ENCODE data around the gene LGALS9B.
"Not testable (repeated sequence)": the region's sequence is repeated elsewhere in the genome, so short reads cannot be mapped to it uniquely, and the experiment has no call there.

LGALS9B gene

GRCh38 chr17:20422826-20423225, 44.5 kb downstream of the LGALS9B start:
- not testable (repeated sequence) for FAIRE-seq; DNase-seq (ENCODE audit: insufficient read length, low spot score)

GRCh38 chr17:20418838-20419237, 48.5 kb downstream of the LGALS9B start:
- not testable (repeated sequence) for FAIRE-seq; DNase-seq (ENCODE audit: insufficient read length, low spot score)

- DNase-seq (ENCODE audit: insufficient read length, low spot score); FAIRE-seq: not testable (repeated sequence)
Measured at GRCh38 chr17:20417492-20418080, 49.8 kb downstream of the LGALS9B start.

- DNase-seq (ENCODE audit: insufficient read length, low spot score); FAIRE-seq: not testable (repeated sequence)
Measured at GRCh38 chr17:20416381-20416911, 50.9 kb downstream of the LGALS9B start.

GRCh38 chr17:20415479-20415878, 51.9 kb downstream of the LGALS9B start:
- DNase-seq (ENCODE audit: insufficient read length, low spot score); FAIRE-seq: not testable (repeated sequence)

- not testable (repeated sequence) for DNase-seq (ENCODE audit: insufficient read length, low spot score); FAIRE-seq
Measured at GRCh38 chr17:20401306-20402022, 65.9 kb downstream of the LGALS9B start.

GRCh38 chr17:20400559-20401305, 66.6 kb downstream of the LGALS9B start:
- DNase-seq (ENCODE audit: insufficient read length, low spot score); FAIRE-seq: not testable (repeated sequence)

All from H54 (cell line).